Osteocyte (in vitro differentiated cells): ENCODE measurements around the gene BLM. TPM values are rescaled to one million over a fixed set of nuclear protein-coding genes. Genes with fewer than 3 reads are reported as not detected.

Source experiments
- DNase-seq: peaks from one replicate; pipeline ENCODE4 v3.0.0; 2021; ENCODE audit warnings: mixed read lengths; ENCODE audit not compliant: unreplicated experiment; ENCODE audit errors: extremely low spot score
- H3K27ac Mint-ChIP-seq: one replicate; pipeline ENCODE4 v1.8.0; 2021; ENCODE audit warnings: mild to moderate bottlenecking, mixed read lengths; ENCODE audit not compliant: unreplicated experiment
- H3K27me3 Mint-ChIP-seq: one replicate; pipeline ENCODE4 v1.8.0; 2021; ENCODE audit warnings: mixed read lengths; ENCODE audit not compliant: unreplicated experiment
- H3K36me3 Mint-ChIP-seq: one replicate; pipeline ENCODE4 v1.8.0; 2021; ENCODE audit warnings: mixed read lengths; ENCODE audit not compliant: unreplicated experiment
- H3K4me1 Mint-ChIP-seq: one replicate; pipeline ENCODE4 v1.8.0; 2021; ENCODE audit warnings: mixed read lengths; ENCODE audit not compliant: unreplicated experiment
- H3K4me3 Mint-ChIP-seq: one replicate; pipeline ENCODE4 v1.8.0; 2021; ENCODE audit warnings: mild to moderate bottlenecking, moderate library complexity, mixed read lengths; ENCODE audit not compliant: unreplicated experiment
- H3K9me3 Mint-ChIP-seq: one replicate; pipeline ENCODE4 v1.8.0; 2021; ENCODE audit warnings: mixed read lengths; ENCODE audit not compliant: unreplicated experiment
- CTCF ChIP-seq: fragments of 200-600 bp; sonication (generic); IDR thresholded peaks from 2 replicates; pipeline ENCODE4 v1.5.0; 2021; ENCODE audit warnings: antibody characterized with exemption, mild to moderate bottlenecking, moderate library complexity
- total RNA-seq: library from RNA; stranded (reverse); gene quantifications from 2 replicates; pipeline ENCODE4 v1.2.1, GENCODE V29; 2021

The BLM gene
- total RNA-seq, 1 donor from 2014 or later, result 2.7 TPM

GRCh38 chr15:90794538-90794937 is 77.4 kb downstream of the BLM start:
- TF ChIP-seq CTCF, result no peak
- DNase-seq, result no peak
- Mint-ChIP-seq H3K9me3 (no peaks in the 10 kb centered on the region), H3K4me3 (no peak overlapping the region), H3K4me1 (no peaks in the 10 kb centered on the region), H3K27ac (no peak overlapping the region), H3K36me3 (no peaks in the 10 kb centered on the region), H3K27me3 (no peaks in the 10 kb centered on the region)

GRCh38 chr15:90799639-90800170 is 82.6 kb downstream of the BLM start:
- no peaks in the 10 kb centered on the region for H3K36me3 Mint-ChIP-seq
- no peaks in the 10 kb centered on the region for H3K27me3 Mint-ChIP-seq
- H3K27ac Mint-ChIP-seq, result no peak overlapping the region
- TF ChIP-seq CTCF, result no peak
- H3K4me3 Mint-ChIP-seq, result no peak overlapping the region
- H3K9me3 Mint-ChIP-seq, result no peaks in the 10 kb centered on the region
- DNase-seq, result no peak
- H3K4me1 Mint-ChIP-seq, result no peaks in the 10 kb centered on the region

- no peak for TF ChIP-seq CTCF
- Mint-ChIP-seq H3K9me3 (no peaks in the 10 kb centered on the region), H3K27ac (no peak overlapping the region), H3K4me3 (no peak overlapping the region), H3K27me3 (no peaks in the 10 kb centered on the region), H3K4me1 (no peaks in the 10 kb centered on the region), H3K36me3 (no peaks in the 10 kb centered on the region)
- no peak for DNase-seq
Observed at GRCh38 chr15:90801803-90802202, 84.7 kb downstream of the BLM start.

GRCh38 chr15:90807074-90807785 is 90.1 kb downstream of the BLM start:
- Mint-ChIP-seq H3K27ac (no peak overlapping the region), H3K9me3 (no peaks in the 10 kb centered on the region), H3K4me1 (peaks cover 3% of the 10 kb centered on the region), H3K36me3 (peaks cover 6% of the 10 kb centered on the region), H3K27me3 (no peaks in the 10 kb centered on the region), H3K4me3 (no peak overlapping the region)
- no peak for TF ChIP-seq CTCF
- no peak for DNase-seq

- Mint-ChIP-seq H3K4me1 (peaks cover 8% of the 10 kb centered on the region), H3K4me3 (no peak overlapping the region), H3K9me3 (no peaks in the 10 kb centered on the region), H3K27me3 (no peaks in the 10 kb centered on the region), H3K36me3 (peaks cover 8% of the 10 kb centered on the region), H3K27ac (no peak overlapping the region)
- TF ChIP-seq CTCF, result no peak
- DNase-seq, result no peak
Observed at GRCh38 chr15:90807786-90808086, 90.6 kb downstream of the BLM start.
